GM18508 (cell line): ENCODE data around the gene PXMP4.

Experiments used
- ATAC-seq: cut with Tn5 transposase; IDR thresholded peaks from one replicate; pipeline ENCODE4 v1.9.1; 2021; ENCODE audit warnings: moderate number of reproducible peaks; ENCODE audit not compliant: insufficient read depth, unreplicated experiment

Gene PXMP4

DNA sequence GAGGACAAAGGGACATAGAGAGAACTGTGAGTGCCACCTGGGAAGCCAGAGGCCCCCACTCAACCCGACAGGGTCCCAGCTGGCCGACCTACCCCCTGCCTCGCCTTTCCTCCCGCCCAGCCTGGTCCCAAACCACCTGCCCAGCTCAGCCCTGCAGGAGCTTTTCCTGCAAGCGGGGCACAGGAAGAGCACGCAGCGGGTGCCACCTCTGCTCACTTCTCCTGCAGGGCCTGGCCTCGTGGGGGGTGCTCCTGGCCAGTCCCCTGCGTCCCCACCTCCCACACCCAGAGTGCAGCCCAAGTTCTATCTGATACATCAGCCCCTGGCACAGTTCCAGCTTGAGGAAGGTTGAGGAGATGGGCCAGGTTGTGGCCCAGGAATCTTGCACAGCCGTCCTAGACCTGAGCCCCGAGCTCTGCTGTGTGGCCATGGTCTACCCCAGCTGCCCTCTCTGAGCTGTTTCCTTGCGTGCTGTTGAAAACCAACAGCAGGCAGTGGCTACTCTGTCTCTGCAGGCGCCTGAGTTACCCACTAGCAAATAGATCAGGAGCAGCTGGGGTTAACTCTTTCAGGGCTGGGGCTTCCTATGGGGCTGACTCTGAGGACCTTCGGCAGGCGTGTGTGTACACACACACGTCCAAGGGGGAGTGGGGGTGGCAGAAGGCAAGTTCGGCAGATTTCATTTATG lies 47.5 kb downstream of the PXMP4 start:
- ATAC-seq, result no peak

DNA sequence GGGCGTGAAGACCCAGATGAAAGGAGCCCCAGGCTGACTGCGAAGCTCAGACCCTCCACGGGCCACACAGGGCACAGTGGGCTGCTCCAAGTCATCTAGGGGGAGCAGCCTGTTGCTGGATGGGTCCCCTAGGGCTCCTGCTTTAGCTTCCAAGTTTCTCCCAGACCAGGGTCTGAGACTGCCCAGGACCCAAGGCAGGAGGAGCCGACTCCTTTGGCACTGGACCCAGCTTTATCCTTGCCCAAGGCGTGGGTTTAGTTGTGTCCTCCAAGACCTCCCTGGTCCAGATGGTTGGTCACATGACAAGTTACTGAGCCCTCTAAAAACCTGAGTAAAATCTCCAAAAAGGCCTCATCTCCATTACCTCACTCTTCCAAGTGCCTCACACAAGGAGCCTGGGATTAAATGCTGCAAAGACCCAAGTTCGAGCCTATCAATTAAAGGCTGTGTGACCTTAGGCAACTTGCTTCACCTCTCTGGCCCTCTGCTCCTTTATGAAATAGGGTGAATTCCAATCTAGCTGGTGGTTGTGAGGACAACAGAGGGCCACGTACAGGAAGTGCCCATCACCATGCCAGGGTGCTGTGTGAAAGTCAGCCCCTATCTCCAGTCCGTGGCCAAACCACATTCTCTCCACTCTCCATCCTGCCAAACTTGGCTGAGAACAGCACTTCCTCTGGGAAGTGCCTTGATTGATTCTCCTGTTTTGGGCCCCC lies 48.4 kb downstream of the PXMP4 start:
- no peak for ATAC-seq

DNA sequence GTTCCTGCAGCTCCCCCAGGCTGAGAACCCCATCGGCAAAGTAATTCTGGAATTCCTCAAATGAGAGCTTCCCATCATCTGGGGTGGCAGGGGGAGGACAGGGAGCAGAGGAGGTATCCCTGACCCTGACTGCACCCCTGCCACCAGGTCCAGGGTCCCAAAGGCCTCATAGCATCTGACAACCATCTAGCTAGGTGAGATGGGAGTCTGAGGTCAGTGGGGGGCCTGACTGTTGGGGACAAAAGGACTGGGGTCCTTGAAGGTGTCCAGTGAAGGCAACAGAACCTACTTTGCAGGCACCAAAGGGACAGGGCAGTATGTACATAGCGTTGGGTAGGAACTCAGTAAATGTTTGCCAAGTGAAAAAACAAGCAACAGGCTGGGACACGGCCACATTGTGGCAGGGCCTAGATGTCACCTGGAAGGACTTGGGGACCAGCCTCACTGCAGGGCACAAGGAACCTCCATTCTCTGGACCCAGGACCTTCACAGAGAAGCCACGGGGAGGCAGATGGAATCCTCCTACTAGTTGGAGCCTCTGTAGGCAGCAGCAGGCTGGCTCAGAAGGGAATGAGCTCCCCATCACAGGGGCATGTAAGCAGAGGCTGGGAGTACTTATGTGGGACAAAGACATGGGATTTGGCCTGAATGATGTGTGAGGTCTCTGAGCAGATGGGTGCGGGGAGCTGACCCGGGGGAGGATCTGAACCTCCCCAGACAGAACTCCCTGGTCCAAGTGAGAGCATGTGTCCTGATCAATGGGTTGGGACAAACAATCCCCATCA lies 49.2 kb downstream of the PXMP4 start:
- no peak for ATAC-seq

DNA sequence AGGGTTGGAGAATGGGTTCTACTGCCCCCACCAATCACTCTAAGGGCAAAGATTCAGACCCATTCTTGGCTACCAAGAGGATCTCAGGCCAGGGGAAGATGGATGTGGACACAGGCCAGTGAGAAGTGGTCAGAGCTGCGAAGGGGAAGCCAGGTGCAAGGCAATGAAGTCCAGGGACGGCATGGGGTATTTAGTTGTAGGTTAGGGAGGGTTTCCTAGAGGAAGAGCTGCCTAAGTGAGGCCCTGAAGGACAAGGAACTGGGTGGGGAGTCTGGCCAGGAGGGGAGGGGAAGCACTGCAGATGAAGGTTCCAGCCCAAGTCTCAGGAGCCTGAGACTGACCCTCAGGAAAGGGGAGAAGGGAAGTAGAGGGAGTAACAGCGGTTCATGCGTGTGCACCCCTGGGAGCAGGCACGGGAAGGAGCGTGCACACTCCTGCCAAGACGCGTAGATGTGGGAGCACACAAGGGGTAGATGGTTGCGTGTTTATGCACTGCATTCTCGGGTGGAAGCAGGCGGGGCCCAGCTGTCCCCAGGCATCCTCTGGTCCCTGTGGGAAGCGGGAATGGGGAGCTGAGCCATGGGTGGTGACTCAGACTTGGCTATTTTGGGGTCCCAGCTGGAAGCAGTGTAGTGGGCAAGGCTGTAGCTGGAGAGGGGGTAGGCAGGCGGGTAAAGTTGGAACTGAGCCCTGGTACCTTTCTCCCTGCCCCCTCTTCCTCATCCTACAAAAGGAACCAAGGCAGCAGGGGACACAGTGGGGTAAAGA lies 50.1 kb downstream of the PXMP4 start:
- ATAC-seq, result no peak

DNA sequence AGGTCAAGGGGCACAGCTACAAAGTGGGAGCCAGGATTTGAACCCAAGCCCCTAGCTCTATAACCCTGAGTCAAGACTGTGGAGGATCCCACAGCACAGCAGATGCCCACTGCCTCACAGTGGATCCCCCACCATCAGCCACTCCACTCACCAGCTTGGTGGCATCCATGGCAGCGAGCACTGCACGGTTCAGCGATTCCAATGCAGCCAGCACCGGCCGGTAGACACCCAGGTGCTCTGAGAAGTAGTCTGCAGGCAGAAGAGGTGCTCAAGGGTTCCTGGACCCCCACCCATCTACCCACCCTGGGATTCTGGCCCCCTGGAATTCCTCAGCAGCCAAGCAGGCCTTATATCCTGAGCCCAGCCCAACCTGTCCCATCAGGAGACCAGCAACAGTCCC lies 50.9 kb downstream of the PXMP4 start:
- ATAC-seq, result no peak

DNA sequence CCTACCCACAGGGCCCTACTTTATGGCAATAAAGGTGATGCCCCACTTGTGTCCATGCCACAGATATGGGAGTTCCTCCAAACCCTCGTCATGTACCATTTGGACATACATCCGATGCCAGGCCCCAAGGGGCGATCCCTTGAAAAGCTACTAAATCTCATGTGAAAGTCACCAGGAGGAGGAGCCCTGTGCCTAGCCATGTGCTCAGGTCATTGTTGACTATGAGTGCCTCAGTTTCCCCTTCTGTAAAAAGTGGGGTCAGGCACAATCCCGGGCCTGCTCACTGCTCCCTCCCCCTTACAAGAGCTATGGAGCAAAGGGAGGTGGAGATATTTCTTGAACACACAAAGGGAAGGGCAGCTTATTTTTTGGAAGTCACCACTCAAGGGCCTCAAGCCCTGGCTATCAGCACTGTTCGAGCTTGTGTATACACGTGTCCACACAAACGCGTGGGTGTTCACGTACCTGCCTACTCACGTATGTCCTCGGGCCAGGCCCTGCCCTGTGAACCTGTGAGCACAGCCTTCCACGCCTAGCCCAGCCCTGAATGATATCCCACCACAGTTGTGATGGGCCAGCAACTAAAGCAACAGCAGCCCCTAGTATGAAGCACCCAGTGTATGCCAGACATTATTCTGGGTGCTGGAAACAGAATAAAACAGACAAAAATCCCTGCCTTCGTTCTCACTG lies 51.5 kb downstream of the PXMP4 start:
- ATAC-seq, result no peak

DNA sequence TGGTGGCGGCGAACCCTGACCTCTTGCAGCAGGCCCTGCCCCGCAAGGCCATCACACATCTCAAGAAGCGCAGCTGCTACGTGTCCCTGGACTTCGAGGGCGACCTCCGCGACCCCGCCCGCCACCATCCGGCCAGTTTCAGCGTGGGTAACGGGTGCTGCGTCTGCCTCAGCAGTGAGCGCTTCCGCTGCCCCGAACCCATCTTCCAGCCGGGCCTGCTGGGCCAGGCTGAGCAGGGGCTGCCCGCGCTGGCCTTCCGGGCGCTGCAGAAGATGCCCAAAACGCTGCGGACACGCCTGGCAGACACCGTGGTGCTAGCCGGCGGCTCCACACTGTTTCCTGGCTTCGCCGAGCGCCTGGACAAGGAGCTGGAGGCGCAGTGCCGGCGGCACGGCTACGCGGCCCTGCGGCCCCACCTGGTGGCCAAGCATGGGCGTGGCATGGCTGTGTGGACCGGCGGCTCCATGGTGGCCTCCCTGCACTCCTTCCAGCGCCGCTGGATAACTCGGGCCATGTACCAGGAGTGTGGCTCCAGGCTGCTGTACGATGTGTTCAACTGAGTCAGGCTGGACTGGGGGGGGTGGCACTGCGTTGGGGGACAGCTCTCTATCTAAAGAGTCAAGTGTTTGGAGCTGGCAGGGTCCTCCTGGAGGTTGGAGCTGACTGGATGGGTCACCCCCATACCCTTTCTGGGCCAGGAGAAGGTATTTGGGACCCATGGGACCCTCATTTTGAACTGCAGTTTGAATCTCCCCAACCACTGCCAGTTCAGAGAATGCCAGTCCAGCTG lies 52.2 kb downstream of the PXMP4 start:
- ATAC-seq, result no peak

DNA sequence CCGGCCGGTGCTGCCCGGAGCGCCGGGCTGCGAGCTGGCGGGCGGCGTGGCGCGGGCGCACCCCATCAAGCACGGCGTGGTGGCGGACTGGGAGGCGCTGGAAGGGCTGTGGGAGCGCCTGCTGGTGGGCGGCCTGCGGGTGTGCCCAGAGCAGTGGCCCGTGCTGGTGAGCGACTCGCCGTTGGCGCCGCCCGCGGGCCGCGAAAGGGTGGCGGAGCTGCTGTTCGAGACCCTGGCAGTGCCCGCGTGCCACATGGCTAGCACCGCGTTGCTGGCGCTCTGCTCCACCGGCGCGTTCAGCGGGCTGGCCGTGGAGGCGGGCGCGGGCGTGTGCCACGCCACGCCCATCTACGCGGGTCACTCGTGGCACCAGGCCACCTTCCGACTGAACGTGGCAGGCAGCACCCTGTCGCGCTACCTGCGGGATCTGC lies 52.9 kb downstream of the PXMP4 start:
- ATAC-seq, result no peak

DNA sequence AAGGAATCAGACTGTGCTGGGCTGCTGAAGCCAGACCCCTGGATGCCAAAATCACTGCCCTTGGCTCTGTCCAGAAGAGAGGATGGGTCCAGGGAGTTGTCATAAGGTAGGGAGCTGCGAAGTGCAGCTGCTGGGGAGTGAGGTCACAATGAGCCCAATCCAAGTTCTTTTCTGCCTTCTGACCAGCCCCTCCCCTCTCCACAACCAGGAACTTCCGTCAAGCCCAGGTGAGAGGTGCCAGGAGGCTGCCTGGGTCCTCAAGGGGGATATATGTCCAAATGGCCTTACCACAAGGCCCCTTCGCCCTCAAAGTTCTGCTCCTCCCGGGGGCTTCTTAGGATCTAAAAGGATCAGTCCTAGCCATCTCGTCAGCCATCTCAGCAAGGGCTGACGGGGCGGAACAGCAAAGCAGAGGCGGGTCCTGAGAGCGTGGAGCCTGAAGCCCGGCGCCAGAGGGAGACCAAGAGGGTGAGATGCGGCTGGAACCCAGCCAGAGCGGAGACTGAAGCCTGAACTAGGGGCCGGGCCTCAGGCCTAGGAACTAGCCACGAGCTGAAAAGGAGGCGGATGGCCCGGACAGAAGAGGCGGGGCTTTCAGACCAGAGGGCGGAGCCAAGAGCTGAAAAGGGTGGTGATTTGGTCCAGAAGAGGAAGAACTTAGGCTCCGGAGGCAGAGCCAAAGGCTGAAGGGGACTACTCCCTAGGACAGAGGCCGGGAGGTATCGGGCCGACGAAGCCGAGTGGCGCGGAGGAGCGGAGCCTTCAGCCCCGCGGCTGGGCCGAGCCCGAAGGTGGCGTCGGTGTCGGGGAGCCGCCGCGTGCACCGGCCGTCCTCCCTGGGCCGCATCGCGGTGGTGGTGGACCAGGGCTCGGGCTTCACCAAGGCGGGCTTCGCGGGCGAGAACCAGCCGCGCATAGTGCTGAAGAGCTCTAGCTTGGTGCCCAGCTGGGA lies 53.5 kb downstream of the PXMP4 start, which contains the start of gene ACTL10:
TSS of gene ACTL10 (plus strand) at position 651 of the 952 bp plus-strand sequence. CDS start 555 bp downstream, outside the sequence.
- peak; percentile 35 for ATAC-seq

DNA sequence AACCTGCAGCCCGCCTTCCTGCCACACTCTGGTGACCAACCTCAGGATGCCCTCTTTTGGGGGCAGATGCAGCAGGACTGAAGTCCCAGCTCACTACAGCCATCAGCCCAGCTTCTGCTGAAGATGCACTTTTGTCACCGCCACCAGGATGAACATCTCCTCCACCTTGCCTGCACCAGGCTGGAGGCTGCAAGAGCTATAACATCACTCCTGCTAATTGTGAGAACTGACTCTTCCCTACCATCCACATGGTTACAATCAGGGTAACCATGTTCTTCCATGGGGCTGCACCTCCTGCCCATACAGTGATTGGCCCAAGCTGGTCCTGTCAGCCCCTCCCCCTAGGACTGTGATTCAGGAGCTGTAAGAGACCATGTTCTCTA lies 55.4 kb downstream of the PXMP4 start:
- no peak for ATAC-seq

DNA sequence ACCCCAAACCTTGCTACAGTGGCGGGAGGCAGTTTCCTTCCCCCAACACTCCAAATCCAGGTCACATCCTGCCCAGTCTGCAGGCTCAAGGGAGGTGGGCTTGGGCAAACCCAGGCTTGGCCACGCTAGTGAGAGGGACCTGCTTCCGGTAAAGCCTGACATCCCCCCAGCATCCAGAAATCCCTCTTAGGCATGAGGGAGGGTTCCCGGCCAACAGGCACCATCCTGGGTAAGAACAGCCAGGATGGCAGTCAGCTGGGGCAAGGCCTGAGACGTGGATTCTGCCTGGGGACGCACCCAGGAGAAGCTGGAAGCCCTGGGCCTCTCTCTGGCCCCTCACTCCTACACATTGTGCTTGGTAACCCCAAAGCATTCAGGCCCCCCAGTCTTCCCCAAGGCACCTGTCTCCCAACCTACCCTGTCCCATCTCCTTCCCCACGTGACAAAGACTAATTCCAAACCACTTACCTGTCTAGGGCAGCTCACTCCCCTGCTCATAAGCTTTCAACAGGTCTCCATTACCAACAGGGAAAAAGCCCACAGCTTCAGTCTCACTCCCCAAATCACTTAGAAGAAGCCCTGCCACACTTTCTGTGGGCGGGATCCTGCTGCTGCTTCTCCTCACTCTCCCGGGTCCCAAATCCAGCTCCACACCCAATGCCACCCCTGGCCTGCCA lies 55.9 kb downstream of the PXMP4 start:
- ATAC-seq, result no peak

DNA sequence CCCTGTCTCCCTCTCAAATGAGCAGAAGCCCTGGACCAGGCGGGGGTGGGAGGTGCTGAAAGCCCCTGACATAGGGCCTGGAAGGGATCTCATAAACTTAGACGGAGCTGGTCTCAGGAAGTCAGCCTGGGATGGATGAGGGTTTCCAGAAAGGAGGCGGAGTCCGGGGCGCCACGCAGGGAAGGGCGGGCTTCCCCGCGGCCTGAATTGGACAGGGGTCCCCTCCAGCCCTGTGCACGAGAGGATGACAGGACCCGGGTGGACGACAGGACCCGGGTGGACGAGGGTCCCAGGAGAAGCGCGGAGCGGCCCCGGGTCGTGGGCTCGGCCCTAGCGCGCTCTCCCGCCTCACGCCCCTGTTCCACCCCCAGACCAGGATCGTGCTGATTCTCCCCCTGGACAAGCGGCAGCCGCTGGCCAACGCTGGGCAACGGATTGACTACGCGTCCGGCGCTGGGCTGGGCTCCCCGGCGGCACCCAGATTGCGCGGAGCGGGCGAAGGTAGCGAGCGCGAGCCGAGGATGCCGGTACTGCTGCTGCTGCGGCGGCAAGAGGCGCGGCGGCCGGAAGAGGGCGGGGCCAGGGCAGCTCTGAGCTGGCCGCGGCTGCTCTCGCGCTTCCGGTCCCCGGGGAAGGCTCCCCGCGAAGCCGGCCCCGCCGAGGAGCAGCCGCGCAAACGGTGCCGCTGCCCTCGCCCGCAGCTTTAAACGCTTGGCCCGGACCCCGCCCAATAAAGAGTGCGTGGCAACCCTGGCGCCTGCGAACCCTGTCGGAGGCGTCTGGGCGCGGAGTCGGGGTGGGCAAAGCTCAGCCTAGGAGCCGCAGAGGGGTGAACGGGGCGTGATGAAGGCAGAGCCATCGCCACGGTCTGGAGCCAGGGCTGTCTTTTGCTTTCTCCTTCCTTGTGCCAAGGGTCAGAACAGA lies 56.7 kb downstream of the PXMP4 start:
- ATAC-seq, result no peak

DNA sequence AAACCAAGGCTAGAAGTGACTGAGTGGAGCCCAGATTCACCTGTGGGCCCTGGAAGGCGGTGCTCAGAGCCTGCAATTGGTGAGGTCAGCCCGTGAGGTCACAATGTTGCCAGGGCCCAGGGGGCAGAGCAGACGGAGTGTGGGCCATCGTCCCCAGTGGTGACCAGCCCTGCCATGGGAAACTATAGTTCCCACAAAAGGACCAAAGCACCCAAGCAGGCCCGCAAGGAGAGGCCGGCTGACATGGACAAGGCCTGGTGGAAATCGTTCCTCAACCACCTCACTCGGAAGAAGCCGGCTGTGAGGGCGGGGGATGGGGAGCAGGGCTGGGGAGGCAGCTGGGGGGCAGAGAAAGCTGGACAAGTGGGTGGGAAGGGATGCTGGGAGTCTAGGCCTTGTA lies 57.9 kb downstream of the PXMP4 start, which contains the start of gene C20orf144:
TSS of gene C20orf144 (plus strand) at position 156 of the 400 bp plus-strand sequence. CDS start at position 175, 19 bp downstream.
- no peak for ATAC-seq

DNA sequence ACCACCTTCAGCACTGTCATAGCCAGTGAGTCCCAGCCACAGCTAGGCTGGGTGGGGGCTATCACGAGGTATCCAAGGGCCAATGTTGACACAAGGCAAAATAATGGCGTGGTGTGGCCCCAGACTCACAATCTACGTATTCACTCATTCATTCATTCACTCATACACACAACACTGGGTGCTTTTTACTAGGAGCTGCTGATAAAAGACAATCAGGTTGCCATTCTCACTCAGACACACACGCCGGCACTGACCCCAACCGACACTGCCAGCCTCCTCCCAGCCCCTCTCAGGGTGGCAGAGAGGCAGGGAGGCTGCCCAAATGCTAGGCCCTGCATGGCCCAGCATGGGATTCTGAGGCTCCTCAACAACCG lies 59.4 kb downstream of the PXMP4 start:
- no peak for ATAC-seq

DNA sequence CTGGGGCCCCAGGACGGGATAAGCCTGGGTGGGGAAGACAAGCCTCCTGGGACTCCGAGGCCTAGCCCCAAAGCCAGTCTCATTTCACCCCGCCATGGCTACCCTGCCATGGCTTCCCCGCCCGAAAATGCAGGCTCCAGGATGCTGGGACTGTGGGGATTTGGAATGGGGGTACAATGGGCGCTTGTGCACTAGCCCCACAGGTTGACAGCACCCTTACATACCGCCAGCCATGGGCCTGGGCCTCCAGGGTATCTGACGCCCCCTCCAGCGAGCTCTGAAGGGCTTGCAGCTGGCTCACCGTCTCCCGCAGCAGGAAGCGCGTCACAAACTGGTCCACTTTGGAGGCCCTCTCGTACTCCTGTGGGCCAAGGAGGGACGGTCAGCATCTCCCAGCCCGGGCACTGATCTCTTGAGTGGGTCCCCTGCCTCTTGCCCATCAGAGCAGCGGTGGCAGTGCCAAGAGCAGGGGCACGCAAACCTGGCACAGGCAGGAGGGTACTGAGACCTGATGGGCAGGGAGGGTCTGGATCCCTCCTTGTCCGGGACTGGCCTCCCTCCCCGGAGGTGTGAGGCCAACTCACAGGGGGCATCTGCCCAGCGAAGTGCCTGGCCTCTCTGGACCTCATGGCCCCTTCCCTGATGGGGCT lies 60.0 kb downstream of the PXMP4 start:
- no peak for ATAC-seq
